Upper lobe of right lung (tissue), 1 donor: ENCODE measurements around the gene MSH3. TPM values are rescaled to one million over a fixed set of nuclear protein-coding genes. Genes with fewer than 3 reads are reported as not detected.

Source experiments
- ATAC-seq: fragments of 200-7000 bp; cut with Tn5 transposase; one replicate; pipeline ENCODE4 v1.9.1; 2020; ENCODE audit warnings: mild to moderate bottlenecking, moderate library complexity
- DNase-seq: peaks from one replicate; pipeline ENCODE4 v3.0.0-alpha.2; 2020
- H3K27ac ChIP-seq: fragments of 200-600 bp; one replicate; pipeline ENCODE4 v1.8.0; 2022
- H3K27me3 ChIP-seq: fragments of 200-600 bp; one replicate; pipeline ENCODE4 v1.8.0; 2022; ENCODE audit warnings: mild to moderate bottlenecking
- H3K36me3 ChIP-seq: fragments of 200-600 bp; one replicate; pipeline ENCODE4 v1.8.0; 2022
- H3K4me1 ChIP-seq: fragments of 200-600 bp; one replicate; pipeline ENCODE4 v1.8.0; 2022
- H3K4me3 ChIP-seq: fragments of 200-600 bp; one replicate; pipeline ENCODE4 v1.8.0; 2022; ENCODE audit warnings: mild to moderate bottlenecking
- H3K9me3 ChIP-seq: fragments of 200-600 bp; one replicate; pipeline ENCODE4 v1.8.0; 2022
- intact Hi-C: fragments of 100-400 bp; cut with DNase I; formaldehyde crosslinking; loops from one replicate; pipeline ENCODE4 v1.11.0; 2022
- total RNA-seq: library from RNA; stranded (reverse); fragmentation: NEBNext Ultra II Directional; extraction: Animal tissue kit (Norgen Biotek cat#: 25700); gene quantifications from one replicate; pipeline ENCODE4 v1.2.1, GENCODE V29; 2021
- TF ChIP-seq, protein P1 (sequence below): fragments of 200-600 bp; IDR thresholded peaks from one replicate; pipeline ENCODE4 v1.8.0; 2022; ENCODE audit warnings: antibody characterized with exemption
- donor health status: DM: no; HTN: yes; CAD: no; lungs with severe emphysema.

MSH3 gene
- total RNA-seq, 1 donor from 2014 or later = 13.7 TPM

GRCh38 chr5:80904533-80905187, 250.2 kb downstream of the MSH3 start:
- no peak overlapping the region for H3K27ac ChIP-seq
- TF ChIP-seq, protein P1, sequence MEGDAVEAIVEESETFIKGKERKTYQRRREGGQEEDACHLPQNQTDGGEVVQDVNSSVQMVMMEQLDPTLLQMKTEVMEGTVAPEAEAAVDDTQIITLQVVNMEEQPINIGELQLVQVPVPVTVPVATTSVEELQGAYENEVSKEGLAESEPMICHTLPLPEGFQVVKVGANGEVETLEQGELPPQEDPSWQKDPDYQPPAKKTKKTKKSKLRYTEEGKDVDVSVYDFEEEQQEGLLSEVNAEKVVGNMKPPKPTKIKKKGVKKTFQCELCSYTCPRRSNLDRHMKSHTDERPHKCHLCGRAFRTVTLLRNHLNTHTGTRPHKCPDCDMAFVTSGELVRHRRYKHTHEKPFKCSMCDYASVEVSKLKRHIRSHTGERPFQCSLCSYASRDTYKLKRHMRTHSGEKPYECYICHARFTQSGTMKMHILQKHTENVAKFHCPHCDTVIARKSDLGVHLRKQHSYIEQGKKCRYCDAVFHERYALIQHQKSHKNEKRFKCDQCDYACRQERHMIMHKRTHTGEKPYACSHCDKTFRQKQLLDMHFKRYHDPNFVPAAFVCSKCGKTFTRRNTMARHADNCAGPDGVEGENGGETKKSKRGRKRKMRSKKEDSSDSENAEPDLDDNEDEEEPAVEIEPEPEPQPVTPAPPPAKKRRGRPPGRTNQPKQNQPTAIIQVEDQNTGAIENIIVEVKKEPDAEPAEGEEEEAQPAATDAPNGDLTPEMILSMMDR = no peak
- H3K36me3 ChIP-seq = no peaks in the 10 kb centered on the region
- DNase-seq (no peak), ATAC-seq (peak; percentile 61)
- intact Hi-C loops = no loop called here
- H3K9me3 ChIP-seq = no peaks in the 10 kb centered on the region
- no peaks in the 10 kb centered on the region for H3K4me1 ChIP-seq
- no peak overlapping the region for H3K4me3 ChIP-seq
- no peaks in the 10 kb centered on the region for H3K27me3 ChIP-seq

DNA sequence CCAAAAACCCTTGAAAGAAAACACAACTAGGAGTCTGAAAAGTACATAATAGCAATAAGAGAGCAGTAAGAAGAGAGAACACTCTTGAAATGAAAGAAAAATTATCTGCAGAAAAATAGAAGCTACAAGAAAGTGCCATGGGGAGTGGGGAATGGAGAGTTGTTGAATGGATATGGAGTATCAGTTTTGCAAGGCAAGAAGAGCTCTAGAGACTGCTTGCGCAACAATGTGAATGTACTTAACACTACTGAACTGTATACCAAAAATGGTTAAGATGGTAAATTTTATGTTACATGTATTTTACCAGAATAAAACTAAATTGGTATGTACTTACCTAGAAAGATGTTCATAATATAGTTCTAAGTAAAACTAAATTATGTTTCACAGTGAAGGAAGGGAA, 251.0 kb downstream of the MSH3 start:
- TF ChIP-seq, protein P1 = no peak
- ATAC-seq (no peak), DNase-seq (no peak)
- Histone ChIP-seq H3K27ac (no peak overlapping the region), H3K4me1 (no peaks in the 10 kb centered on the region), H3K27me3 (no peaks in the 10 kb centered on the region), H3K9me3 (no peaks in the 10 kb centered on the region), H3K4me3 (no peak overlapping the region), H3K36me3 (no peaks in the 10 kb centered on the region)
- intact Hi-C loops = no loop called here

- TF ChIP-seq, protein P1 = no peak
- ATAC-seq = no peak
- no peak for DNase-seq
- H3K4me1 ChIP-seq = no peaks in the 10 kb centered on the region
- intact Hi-C loops = no loop called here
- no peaks in the 10 kb centered on the region for H3K36me3 ChIP-seq
- no peaks in the 10 kb centered on the region for H3K27me3 ChIP-seq
- peaks cover 6% of the 10 kb centered on the region for H3K9me3 ChIP-seq
- no peak overlapping the region for H3K27ac ChIP-seq
- H3K4me3 ChIP-seq = no peak overlapping the region
Observed at GRCh38 chr5:80912479-80912878, 258.0 kb downstream of the MSH3 start.

- Histone ChIP-seq H3K36me3 (no peaks in the 10 kb centered on the region), H3K27ac (no peak overlapping the region), H3K9me3 (peaks cover 6% of the 10 kb centered on the region), H3K4me3 (no peak overlapping the region), H3K4me1 (no peaks in the 10 kb centered on the region), H3K27me3 (no peaks in the 10 kb centered on the region)
- ATAC-seq (no peak), DNase-seq (no peak)
- intact Hi-C loops = no loop called here
- TF ChIP-seq, protein P1 = no peak
Observed at GRCh38 chr5:80915716-80916115, 261.3 kb downstream of the MSH3 start.

DNA sequence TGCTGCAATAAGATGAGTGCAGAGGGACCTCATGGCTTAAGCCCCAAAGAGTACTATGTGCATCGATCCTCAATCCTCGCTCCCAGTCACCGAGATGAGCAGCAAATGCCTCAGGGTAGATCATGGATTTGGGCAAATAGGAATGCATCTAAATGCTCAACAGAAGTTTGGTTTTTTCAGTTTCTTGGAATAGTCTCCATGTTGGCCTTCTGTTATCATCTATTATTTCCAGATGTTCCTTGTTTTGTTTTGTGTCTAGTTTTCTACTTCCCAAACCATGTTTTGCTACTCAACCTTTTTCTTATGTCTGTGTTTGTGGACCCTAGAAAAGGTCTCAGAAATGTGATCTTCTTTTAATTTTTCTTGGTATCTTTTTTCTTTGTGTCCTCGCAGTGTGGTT, 262.2 kb downstream of the MSH3 start:
- Histone ChIP-seq H3K27me3 (no peaks in the 10 kb centered on the region), H3K9me3 (peaks cover 6% of the 10 kb centered on the region), H3K4me1 (no peaks in the 10 kb centered on the region), H3K27ac (no peak overlapping the region), H3K4me3 (no peak overlapping the region), H3K36me3 (no peaks in the 10 kb centered on the region)
- no peak for DNase-seq
- TF ChIP-seq, protein P1 = no peak
- intact Hi-C loops = no loop called here
- no peak for ATAC-seq

- intact Hi-C loops = no loop called here
- TF ChIP-seq, protein P1 = no peak
- no peak overlapping the region for H3K4me3 ChIP-seq
- no peak for ATAC-seq
- DNase-seq = no peak
- no peak overlapping the region for H3K27ac ChIP-seq
- H3K27me3 ChIP-seq = no peaks in the 10 kb centered on the region
- no peaks in the 10 kb centered on the region for H3K4me1 ChIP-seq
- no peaks in the 10 kb centered on the region for H3K36me3 ChIP-seq
- peaks cover under 1% of the 10 kb centered on the region for H3K9me3 ChIP-seq
Observed at GRCh38 chr5:80917631-80918030, 263.2 kb downstream of the MSH3 start.
